ENCODE data around the gene NSD2.

The NSD2 gene

DNA sequence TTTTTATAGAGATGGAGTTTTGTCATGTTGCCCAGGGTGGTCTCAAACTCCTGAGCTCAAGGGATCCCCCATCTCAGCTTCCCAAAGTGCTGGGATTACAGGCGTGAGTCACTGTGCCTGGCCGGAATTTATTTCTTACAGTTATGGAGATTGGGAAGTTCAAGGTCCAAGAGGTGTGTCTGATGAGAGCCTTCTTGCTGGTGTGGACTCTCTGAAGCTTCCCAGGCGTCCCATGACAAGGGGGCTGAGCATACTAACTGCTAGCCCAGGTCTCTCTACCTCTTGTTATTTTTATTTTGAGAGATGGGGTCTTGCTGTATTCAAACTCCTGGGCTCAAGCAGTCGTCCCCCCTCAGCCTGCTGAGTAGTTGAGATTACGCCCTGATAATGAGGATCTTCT lies 2.9 kb upstream of the NSD2 start:
- Histone ChIP-seq H3K4me1 (ENCODE audit: control insufficient read depth, insufficient read depth, low read length) (peaks cover 22% of the 10 kb centered on the region), H3K27me3 (ENCODE audit: control insufficient read depth, insufficient read depth, low read length) (peaks cover 60% of the 10 kb centered on the region), H3K27ac (ENCODE audit: low read depth, low read length) (no peak overlapping the region)

GRCh38 chr4:1868912-1869311 lies 2.3 kb upstream of the NSD2 start:
- Histone ChIP-seq H3K4me1 (ENCODE audit: control insufficient read depth, insufficient read depth, low read length) (peaks cover 27% of the 10 kb centered on the region), H3K9ac (ENCODE audit: low read length) (no peak overlapping the region), H3K36me3 (ENCODE audit: control insufficient read depth, insufficient read depth, low read length) (no peaks in the 10 kb centered on the region), H3K27ac (ENCODE audit: low read depth, low read length) (no peak overlapping the region), H3K27me3 (ENCODE audit: control insufficient read depth, insufficient read depth, low read length) (peaks cover 54% of the 10 kb centered on the region), H3K9me3 (ENCODE audit: control insufficient read depth, insufficient read depth, low read depth, low read length) (no peaks in the 10 kb centered on the region), H3K4me3 (ENCODE audit: low read depth, low read length) (no peak overlapping the region)

More for the DNA sequence above, 2.9 kb upstream of the NSD2 start:
- no peaks in the 10 kb centered on the region for H3K36me3 ChIP-seq (ENCODE audit: control insufficient read depth, insufficient read depth, low read length)
- H3K9ac ChIP-seq (ENCODE audit: low read length) = no peak overlapping the region
- no peak overlapping the region for H3K4me3 ChIP-seq (ENCODE audit: low read depth, low read length)
- H3K9me3 ChIP-seq (ENCODE audit: control insufficient read depth, insufficient read depth, low read depth, low read length) = no peaks in the 10 kb centered on the region

DNA sequence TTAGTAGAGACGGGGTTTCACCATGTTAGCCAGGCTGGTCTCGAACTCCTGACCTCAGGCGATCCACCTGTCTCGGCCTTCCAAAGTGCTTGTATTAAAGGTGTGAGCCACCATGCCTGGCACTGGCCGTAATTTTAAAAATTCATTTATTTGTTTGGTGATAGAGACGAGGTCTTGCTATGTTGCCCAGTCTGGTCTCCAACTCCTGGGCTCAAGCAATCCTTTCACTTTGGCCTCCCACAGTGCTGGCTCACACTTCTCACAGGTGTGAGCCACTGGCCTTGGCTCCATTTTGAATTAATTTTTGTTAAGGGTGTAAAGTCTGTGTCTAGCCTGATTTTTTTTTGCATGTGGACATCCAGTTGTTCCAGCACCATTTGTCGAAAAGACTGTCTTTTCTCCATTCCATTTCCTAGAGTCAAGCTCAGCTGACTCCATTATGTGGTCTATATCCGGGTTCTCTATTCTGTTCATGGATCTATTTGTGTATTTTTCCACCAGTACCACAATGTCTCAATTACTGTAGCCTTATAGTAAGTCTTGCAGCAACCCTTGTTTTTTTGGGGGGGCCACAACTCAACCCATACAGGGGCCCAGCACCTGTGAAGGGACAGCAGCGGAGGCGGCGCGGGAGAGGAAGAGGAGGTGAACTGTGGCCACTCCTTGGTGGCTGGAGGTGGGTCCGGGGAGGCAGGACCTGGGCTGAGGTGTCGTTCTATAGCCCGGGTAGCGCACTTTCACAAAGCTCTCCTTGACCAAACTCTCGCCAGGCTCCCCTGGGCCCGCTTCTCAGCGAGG lies 1.5 kb upstream of the NSD2 start:
- peaks cover 46% of the 10 kb centered on the region for H3K27me3 ChIP-seq (ENCODE audit: control insufficient read depth, insufficient read depth, low read length)

GRCh38 chr4:1870328-1870577 lies 940 bp upstream of the NSD2 start:
- peak overlapping the region; percentile 91 for H3K27ac ChIP-seq (ENCODE audit: low read depth, low read length)
- peak overlapping the region; percentile 94 for H3K9ac ChIP-seq (ENCODE audit: low read length)
- H3K4me3 ChIP-seq (ENCODE audit: low read depth, low read length) = peak overlapping the region; percentile 88
- no peaks in the 10 kb centered on the region for H3K9me3 ChIP-seq (ENCODE audit: control insufficient read depth, insufficient read depth, low read depth, low read length)
- H3K4me1 ChIP-seq (ENCODE audit: control insufficient read depth, insufficient read depth, low read length) = peaks cover 28% of the 10 kb centered on the region
- H3K27me3 ChIP-seq (ENCODE audit: control insufficient read depth, insufficient read depth, low read length) = peaks cover 40% of the 10 kb centered on the region
- no peaks in the 10 kb centered on the region for H3K36me3 ChIP-seq (ENCODE audit: control insufficient read depth, insufficient read depth, low read length)

More for the DNA sequence above, 1.5 kb upstream of the NSD2 start:
- Histone ChIP-seq H3K9ac (ENCODE audit: low read length) (peak overlapping the region; percentile 94), H3K27ac (ENCODE audit: low read depth, low read length) (peak overlapping the region; percentile 91; the same call in 1 of the 2 replicates), H3K9me3 (ENCODE audit: control insufficient read depth, insufficient read depth, low read depth, low read length) (no peaks in the 10 kb centered on the region), H3K4me3 (ENCODE audit: low read depth, low read length) (peak overlapping the region; percentile 88), H3K4me1 (ENCODE audit: control insufficient read depth, insufficient read depth, low read length) (peaks cover 28% of the 10 kb centered on the region), H3K36me3 (ENCODE audit: control insufficient read depth, insufficient read depth, low read length) (no peaks in the 10 kb centered on the region)

DNA sequence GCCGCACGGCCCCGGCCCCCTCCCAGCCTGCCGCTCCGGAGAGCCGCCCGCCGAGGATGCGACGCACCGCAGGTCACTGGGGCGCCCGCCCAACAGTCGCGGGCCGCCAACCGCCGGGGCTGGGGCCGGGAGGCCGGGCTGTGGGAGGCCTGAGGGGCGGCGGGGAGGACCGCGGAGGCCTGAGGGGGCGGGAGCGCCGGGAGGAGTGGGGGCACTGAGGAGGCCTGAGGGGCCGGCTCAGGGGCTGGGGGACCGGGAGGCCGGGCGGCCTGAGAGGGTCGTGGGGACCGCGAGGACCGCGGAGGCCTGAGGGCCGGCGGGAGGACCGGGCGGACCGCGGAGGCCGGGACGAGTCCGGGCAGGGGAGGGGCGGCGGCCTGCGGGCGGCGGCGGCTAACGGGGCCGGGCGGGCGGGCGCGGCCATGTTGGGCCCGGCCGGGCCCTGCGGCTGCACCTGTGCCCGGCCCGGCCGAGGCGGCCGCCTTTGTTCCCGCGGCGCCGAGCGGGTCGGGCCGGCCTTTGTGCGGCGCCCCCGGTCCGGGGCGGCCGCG lies 353 bp downstream of the NSD2 start:
- no peaks in the 10 kb centered on the region for H3K9me3 ChIP-seq (ENCODE audit: control insufficient read depth, insufficient read depth, low read depth, low read length)
- peaks cover 28% of the 10 kb centered on the region for H3K4me1 ChIP-seq (ENCODE audit: control insufficient read depth, insufficient read depth, low read length)
- peak overlapping the region; percentile 81 for H3K4me3 ChIP-seq (ENCODE audit: low read depth, low read length)
- H3K27me3 ChIP-seq (ENCODE audit: control insufficient read depth, insufficient read depth, low read length) = peaks cover 27% of the 10 kb centered on the region
- H3K9ac ChIP-seq (ENCODE audit: low read length) = peak overlapping the region; percentile 87
- H3K36me3 ChIP-seq (ENCODE audit: control insufficient read depth, insufficient read depth, low read length) = no peaks in the 10 kb centered on the region
- peak overlapping the region; percentile 65; the same call in 1 of the 2 replicates for H3K27ac ChIP-seq (ENCODE audit: low read depth, low read length)

GRCh38 chr4:1872870-1873269 lies 1.7 kb downstream of the NSD2 start:
- H3K27ac ChIP-seq (ENCODE audit: low read depth, low read length) = no peak overlapping the region
- H3K9me3 ChIP-seq (ENCODE audit: control insufficient read depth, insufficient read depth, low read depth, low read length) = no peaks in the 10 kb centered on the region
- peak overlapping the region; percentile 81 for H3K4me3 ChIP-seq (ENCODE audit: low read depth, low read length)
- H3K27me3 ChIP-seq (ENCODE audit: control insufficient read depth, insufficient read depth, low read length) = peaks cover 14% of the 10 kb centered on the region
- H3K36me3 ChIP-seq (ENCODE audit: control insufficient read depth, insufficient read depth, low read length) = peaks cover 3% of the 10 kb centered on the region; the same call in 1 of the 2 replicates
- no peak overlapping the region for H3K9ac ChIP-seq (ENCODE audit: low read length)
- peaks cover 28% of the 10 kb centered on the region for H3K4me1 ChIP-seq (ENCODE audit: control insufficient read depth, insufficient read depth, low read length)

- Histone ChIP-seq H3K9me3 (ENCODE audit: control insufficient read depth, insufficient read depth, low read depth, low read length) (no peaks in the 10 kb centered on the region), H3K9ac (ENCODE audit: low read length) (no peak overlapping the region), H3K36me3 (ENCODE audit: control insufficient read depth, insufficient read depth, low read length) (peaks cover 3% of the 10 kb centered on the region; the same call in 1 of the 2 replicates), H3K4me3 (ENCODE audit: low read depth, low read length) (peak overlapping the region; percentile 81; the same call in 1 of the 2 replicates), H3K27me3 (ENCODE audit: control insufficient read depth, insufficient read depth, low read length) (peaks cover 10% of the 10 kb centered on the region), H3K4me1 (ENCODE audit: control insufficient read depth, insufficient read depth, low read length) (peaks cover 28% of the 10 kb centered on the region), H3K27ac (ENCODE audit: low read depth, low read length) (no peak overlapping the region)
These were observed 2.1 kb downstream of the NSD2 start for GRCh38 chr4:1873291-1873690.

- H3K9me3 ChIP-seq (ENCODE audit: control insufficient read depth, insufficient read depth, low read depth, low read length) = no peaks in the 10 kb centered on the region
- no peak overlapping the region for H3K27ac ChIP-seq (ENCODE audit: low read depth, low read length)
- peaks cover 3% of the 10 kb centered on the region; the same call in 1 of the 2 replicates for H3K36me3 ChIP-seq (ENCODE audit: control insufficient read depth, insufficient read depth, low read length)
- H3K4me1 ChIP-seq (ENCODE audit: control insufficient read depth, insufficient read depth, low read length) = peaks cover 28% of the 10 kb centered on the region
- peaks cover 5% of the 10 kb centered on the region for H3K27me3 ChIP-seq (ENCODE audit: control insufficient read depth, insufficient read depth, low read length)
- H3K9ac ChIP-seq (ENCODE audit: low read length) = no peak overlapping the region
- H3K4me3 ChIP-seq (ENCODE audit: low read depth, low read length) = 0 out of 2 replicates have a peak overlapping the region, but pooled peaks have one; percentile 1
These were observed 2.6 kb downstream of the NSD2 start for GRCh38 chr4:1873776-1874175.

- H3K27me3 ChIP-seq (ENCODE audit: control insufficient read depth, insufficient read depth, low read length) = peaks cover under 1% of the 10 kb centered on the region
- H3K27ac ChIP-seq (ENCODE audit: low read depth, low read length) = no peak overlapping the region
- peak overlapping the region; percentile 1; the same call in 1 of the 2 replicates for H3K4me3 ChIP-seq (ENCODE audit: low read depth, low read length)
- H3K9ac ChIP-seq (ENCODE audit: low read length) = no peak overlapping the region
- H3K4me1 ChIP-seq (ENCODE audit: control insufficient read depth, insufficient read depth, low read length) = peaks cover 28% of the 10 kb centered on the region
- peaks cover 3% of the 10 kb centered on the region; the same call in 1 of the 2 replicates for H3K36me3 ChIP-seq (ENCODE audit: control insufficient read depth, insufficient read depth, low read length)
- no peaks in the 10 kb centered on the region for H3K9me3 ChIP-seq (ENCODE audit: control insufficient read depth, insufficient read depth, low read depth, low read length)
These were observed 3.0 kb downstream of the NSD2 start for GRCh38 chr4:1874201-1874600.

GRCh38 chr4:1879485-1879884 lies 8.3 kb downstream of the NSD2 start:
- no peak overlapping the region for H3K27ac ChIP-seq (ENCODE audit: low read depth, low read length)
- H3K9ac ChIP-seq (ENCODE audit: low read length) = no peak overlapping the region

DNA sequence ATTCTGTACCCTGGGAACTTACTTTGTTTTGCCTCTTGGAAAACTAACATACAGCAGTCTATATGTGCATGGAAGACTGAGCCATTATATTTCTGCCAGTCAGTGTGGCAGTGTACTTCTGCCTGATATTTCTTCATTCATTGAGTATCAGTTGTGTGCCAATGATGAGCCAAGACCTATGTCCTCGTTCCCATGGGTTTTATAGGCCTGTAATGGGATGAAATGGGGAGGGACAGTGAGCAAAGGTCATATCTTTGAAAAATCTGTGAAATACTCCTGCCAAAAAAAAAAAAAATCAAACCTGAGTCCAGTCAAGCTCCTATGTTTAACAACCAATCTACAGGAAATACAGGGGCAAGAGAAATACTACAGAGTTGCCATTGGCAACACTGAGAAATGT lies 9.1 kb downstream of the NSD2 start:
- H3K4me3 ChIP-seq (ENCODE audit: low read depth, low read length) = no peak overlapping the region
- no peaks in the 10 kb centered on the region for H3K9me3 ChIP-seq (ENCODE audit: control insufficient read depth, insufficient read depth, low read depth, low read length)
- no peaks in the 10 kb centered on the region for H3K4me1 ChIP-seq (ENCODE audit: control insufficient read depth, insufficient read depth, low read length)
- H3K9ac ChIP-seq (ENCODE audit: low read length) = no peak overlapping the region
- peaks cover 3% of the 10 kb centered on the region; the same call in 1 of the 2 replicates for H3K36me3 ChIP-seq (ENCODE audit: control insufficient read depth, insufficient read depth, low read length)
- no peak overlapping the region for H3K27ac ChIP-seq (ENCODE audit: low read depth, low read length)
- no peaks in the 10 kb centered on the region for H3K27me3 ChIP-seq (ENCODE audit: control insufficient read depth, insufficient read depth, low read length)

More at GRCh38 chr4:1879485-1879884, 8.3 kb downstream of the NSD2 start:
- H3K9me3 ChIP-seq (ENCODE audit: control insufficient read depth, insufficient read depth, low read depth, low read length) = no peaks in the 10 kb centered on the region
- peaks cover under 1% of the 10 kb centered on the region; the same call in 1 of the 2 replicates for H3K4me1 ChIP-seq (ENCODE audit: control insufficient read depth, insufficient read depth, low read length)
- H3K36me3 ChIP-seq (ENCODE audit: control insufficient read depth, insufficient read depth, low read length) = peaks cover 3% of the 10 kb centered on the region; the same call in 1 of the 2 replicates
- H3K27me3 ChIP-seq (ENCODE audit: control insufficient read depth, insufficient read depth, low read length) = no peaks in the 10 kb centered on the region
- no peak overlapping the region for H3K4me3 ChIP-seq (ENCODE audit: low read depth, low read length)

Data from HUES6 (cell line).